HepG2 (cell line): Measurements from ENCODE around the gene BTBD1.

Experiments
- HNRNPLL ChIP-seq: fragments of 200-400 bp; formaldehyde crosslinking; IDR thresholded peaks from 2 replicates; pipeline ENCODE4 v1.6.1; 2017; ENCODE audit warnings: mild to moderate bottlenecking, low read depth, low read length; ENCODE audit not compliant: poor library complexity, severe bottlenecking
- MBNL3 ChIP-seq: fragments of 250-450 bp; sonication (Bioruptor Pico); conservative IDR thresholded peaks from 2 replicates; pipeline ENCODE4 v1.8.0; 2022; ENCODE audit warnings: mild to moderate bottlenecking, inconsistent platforms
- NFE2L2 ChIP-seq: fragments of 150-350 bp; IDR thresholded peaks from 2 replicates; pipeline ENCODE4 v1.6.1; 2014; ENCODE audit warnings: low read length
- PPARG ChIP-seq: conservative IDR thresholded peaks from 2 replicates; pipeline ENCODE4 v1.6.1; 2016; ENCODE audit warnings: missing biosample characterization, missing genetic modification reagents
- SIN3A ChIP-seq: IDR thresholded peaks from 2 replicates; pipeline ENCODE4 v1.6.1; 2011; ENCODE audit warnings: low read depth, mild to moderate bottlenecking, control low read depth, low read length, borderline replicate concordance
- ZNF878 ChIP-seq: sonication (generic); formaldehyde crosslinking; IDR thresholded peaks from 2 replicates; pipeline ENCODE4 v1.8.1; 2023; ENCODE audit warnings: mild to moderate bottlenecking, missing genetic modification reagents, moderate library complexity

GRCh38 chr15:83094583-83094982 lies 27.5 kb upstream of the BTBD1 start:
- no peak for TF ChIP-seq PPARG
- no peak for TF ChIP-seq SIN3A
- no peak for TF ChIP-seq MBNL3 (CRISPR knock-in tag)
- no peak for TF ChIP-seq NFE2L2
- no peak for TF ChIP-seq ZNF878
- no peak for TF ChIP-seq HNRNPLL
